ENCODE data around the gene MAPK11.
"Not testable (repeated sequence)": the region's sequence is repeated elsewhere in the genome, so short reads cannot be mapped to it uniquely, and the experiment has no call there.

MAPK11 gene

DNA sequence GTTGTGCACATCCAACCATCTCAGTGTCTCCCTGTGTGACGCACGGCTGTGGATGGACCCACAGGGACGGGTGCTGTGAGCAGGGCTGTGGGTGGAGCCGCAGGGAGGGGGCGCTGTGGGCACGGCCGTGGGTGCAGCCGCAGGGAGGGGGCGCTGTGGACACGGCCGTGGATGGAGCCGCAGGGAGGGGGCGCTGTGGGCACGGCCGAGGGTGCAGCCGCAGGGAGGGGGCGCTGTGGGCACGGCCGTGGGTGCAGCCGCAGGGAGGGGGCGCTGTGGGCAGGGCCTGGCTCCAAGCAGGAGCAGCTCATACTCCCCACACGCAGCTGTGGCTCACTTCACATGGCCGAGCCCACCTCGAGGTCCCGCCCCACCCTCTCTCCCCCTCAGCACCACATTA, 6.0 kb upstream of the MAPK11 start:
- no peak for DNase-seq (ENCODE audit: low read depth in 2 of 2)

- no peak for DNase-seq (ENCODE audit: low read depth in 2 of 2)
These were observed 5.2 kb upstream of the MAPK11 start for GRCh38 chr22:50275181-50276055.

- no peak for DNase-seq (ENCODE audit: low read depth in 2 of 2)
These were observed 4.6 kb upstream of the MAPK11 start for GRCh38 chr22:50274771-50275170.

DNA sequence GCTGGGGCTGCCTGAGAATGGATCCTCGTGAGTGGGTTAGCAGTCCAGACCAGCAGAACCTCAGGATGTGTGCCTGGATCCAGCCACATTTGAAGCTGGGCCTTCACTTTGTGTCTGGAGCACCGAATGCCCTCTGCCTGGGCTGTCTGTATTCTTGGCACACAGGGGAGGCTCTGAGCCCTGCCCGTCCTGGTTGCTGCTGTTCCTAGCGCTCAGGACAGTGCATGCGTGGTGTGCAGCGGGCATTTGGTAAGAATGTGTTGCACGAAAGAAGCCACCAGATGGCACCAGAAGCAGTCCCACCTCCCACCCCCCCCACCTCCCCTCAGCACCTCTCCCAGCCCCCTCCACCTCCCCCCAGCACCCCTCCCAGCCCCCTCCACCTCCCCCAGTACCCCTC, 4.1 kb upstream of the MAPK11 start:
- no peak for DNase-seq (ENCODE audit: low read depth in 2 of 2)

DNA sequence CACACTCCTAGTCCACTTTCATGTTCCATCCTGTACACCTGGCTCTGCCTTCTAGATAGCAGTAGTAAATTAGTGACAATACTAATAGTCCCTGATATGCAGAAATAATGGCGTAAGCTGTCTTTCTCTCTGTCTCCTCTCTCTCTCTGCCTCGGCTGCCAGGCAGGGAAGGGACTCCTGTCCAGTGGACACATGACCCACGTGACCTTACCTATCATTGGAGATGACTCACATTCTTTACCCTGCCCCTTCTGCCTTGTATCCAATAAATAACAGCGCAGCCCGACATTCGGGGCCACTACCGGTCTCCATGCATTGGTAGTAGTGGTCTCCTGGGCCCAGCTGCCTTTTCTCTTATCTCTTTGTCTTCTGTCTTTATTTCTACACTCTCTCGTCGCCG, 3.6 kb upstream of the MAPK11 start:
- DNase-seq (ENCODE audit: low read depth in 2 of 2) = not testable (repeated sequence)

DNA sequence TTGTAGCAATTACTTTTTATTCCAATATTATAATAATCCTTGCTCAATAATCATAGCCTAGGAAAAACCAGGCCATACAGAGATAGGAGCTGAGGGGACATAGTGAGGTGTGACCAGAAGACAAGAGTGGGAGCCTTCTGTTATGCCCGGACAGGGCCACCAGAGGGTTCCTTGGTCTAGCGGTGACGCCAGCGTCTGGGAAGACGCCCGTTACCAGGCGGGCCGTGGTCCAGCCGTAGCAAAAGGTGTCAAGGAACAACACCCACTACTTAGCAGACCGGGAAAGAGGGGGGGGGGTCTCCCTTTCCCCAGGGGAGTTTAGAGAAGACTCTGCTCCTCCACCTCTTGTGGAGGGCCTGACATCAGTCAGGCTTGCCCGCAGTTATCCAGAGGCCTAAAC, 3.2 kb upstream of the MAPK11 start:
- not testable (repeated sequence) for DNase-seq (ENCODE audit: low read depth in 2 of 2)

GRCh38 chr22:50272044-50272802, 2.0 kb upstream of the MAPK11 start:
- no peak for DNase-seq (ENCODE audit: low read depth in 2 of 2)

- no peak for DNase-seq (ENCODE audit: low read depth in 2 of 2)
These were observed 1.4 kb upstream of the MAPK11 start for GRCh38 chr22:50271519-50271970.

GRCh38 chr22:50270666-50271394, 650 bp upstream of the MAPK11 start:
- DNase-seq (ENCODE audit: low read depth in 2 of 2) = peak in 1 of 2 donors; percentile 29

- no peak for DNase-seq (ENCODE audit: low read depth in 2 of 2)
These were observed 609 bp downstream of the MAPK11 start for GRCh38 chr22:50269573-50269969.

DNA sequence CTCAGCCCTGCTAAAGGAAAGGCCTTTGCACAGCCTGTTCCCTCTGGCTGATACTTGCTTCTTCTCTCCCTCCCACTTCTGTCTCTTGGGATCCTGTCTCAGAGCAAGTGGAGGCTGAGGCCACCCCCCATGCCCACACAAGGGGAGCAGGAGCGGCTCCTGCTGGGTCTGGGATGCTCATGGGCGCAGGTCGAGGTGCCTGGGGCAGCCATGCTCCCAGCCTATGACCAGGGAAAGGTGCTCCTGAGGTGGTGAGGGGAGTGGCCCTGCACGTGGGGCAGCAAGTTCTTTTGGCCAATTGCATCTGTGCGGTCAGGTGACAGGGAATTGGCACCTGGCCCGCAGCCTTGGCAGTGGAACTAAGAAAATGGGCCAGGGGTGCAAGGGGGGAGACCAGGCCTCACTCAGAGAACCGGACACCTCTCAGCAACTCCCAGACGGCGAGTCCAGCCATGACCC, 1.5 kb downstream of the MAPK11 start:
- no peak for DNase-seq (ENCODE audit: low read depth in 2 of 2)

DNA sequence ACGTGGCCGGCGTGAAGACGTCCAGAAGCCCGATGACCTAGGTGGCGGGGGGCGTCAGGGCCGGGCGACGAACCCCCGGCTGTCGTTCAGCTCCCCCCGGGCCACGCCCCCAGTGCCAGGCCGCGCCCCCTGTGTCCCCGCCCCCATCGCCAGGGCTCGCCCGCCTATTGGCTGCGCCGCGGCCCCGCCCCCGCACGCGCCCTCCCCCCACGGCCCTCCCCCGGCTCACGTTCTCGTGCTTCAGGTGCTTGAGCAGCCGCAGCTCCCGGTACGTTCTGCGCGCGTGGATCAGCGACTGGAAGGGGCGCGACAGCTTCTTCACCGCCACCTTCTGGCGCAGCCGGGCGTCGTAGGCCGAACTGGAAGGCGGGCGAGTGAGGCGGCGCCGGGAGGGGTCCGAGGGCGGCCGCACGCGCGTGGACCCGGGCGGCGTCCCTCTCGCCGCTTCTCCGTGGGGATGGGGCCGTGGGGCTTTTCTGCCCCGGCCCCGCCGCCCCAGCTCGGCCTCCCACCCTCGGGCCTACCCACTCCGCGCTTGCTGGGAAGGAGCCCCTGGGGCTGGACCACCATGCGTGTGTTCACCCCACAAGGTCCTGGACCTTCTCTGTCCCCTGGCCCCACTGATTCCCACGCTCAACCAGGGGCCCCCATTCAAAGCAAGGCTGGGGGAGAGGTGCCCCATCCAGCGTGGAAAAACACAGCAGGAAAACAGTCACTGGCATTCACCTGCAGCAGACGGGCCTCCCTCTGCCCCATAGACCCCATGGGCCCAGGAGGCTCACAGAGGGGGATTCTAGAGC, 2.4 kb downstream of the MAPK11 start:
- DNase-seq (ENCODE audit: low read depth in 2 of 2) = no peak

DNA sequence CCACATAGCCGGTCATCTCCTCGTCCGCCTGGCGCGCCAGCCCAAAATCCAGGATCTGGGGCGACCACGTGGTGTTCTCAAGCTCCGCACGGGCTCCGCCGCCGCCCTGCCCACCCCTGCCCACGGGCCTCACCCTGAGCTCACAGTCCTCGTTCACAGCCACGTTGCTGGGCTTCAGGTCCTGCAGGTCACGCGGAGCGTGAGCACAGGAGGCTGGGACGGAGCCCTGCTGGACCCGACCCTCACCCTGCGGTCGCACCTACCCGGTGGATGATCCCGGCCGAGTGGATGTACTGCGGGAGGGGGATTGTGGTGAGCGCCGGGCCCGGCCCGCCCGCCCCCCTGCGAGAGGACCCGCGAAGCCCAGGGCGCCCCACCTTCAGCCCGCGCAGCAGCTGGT, 3.2 kb downstream of the MAPK11 start:
- DNase-seq (ENCODE audit: low read depth in 2 of 2) = no peak

DNA sequence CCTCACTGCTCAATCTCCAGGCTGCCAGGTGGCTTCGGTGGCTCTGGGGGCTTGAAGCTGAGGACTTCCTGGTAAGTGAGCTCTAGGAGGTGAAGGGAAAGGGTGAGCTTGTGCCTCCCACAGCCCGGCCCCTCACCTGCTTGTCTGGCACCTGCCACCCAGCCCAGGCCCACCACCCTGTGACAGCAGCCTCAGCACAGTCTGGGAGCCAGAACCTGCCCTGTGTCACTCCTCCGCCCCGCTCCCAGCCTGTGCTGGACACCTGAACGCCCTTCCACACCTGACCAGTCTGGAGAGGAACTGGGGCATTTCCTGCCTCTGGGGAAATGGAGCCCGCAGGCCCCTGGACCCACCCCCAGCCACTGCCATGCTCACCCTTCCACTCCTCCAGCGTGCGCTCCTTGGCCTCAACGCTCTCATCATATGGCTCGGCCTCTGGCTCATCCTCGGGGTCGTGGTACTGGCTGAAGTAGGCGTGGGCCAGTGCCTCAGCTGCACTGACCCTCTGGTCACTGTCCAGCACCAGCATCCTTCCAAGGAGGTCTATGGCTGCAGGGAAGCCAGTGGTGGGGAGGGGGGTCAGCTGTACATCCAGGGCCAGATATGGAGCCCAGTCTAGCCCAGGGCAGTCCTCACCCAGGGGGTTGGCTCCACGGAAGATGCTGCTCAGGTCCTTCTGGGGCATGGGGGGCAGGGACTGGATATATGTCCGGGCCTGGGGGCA, 5.1 kb downstream of the MAPK11 start:
- DNase-seq (ENCODE audit: low read depth in 2 of 2) = no peak

GRCh38 chr22:50264104-50264745, 6.0 kb downstream of the MAPK11 start:
- DNase-seq (ENCODE audit: low read depth in 2 of 2) = no peak

DNA sequence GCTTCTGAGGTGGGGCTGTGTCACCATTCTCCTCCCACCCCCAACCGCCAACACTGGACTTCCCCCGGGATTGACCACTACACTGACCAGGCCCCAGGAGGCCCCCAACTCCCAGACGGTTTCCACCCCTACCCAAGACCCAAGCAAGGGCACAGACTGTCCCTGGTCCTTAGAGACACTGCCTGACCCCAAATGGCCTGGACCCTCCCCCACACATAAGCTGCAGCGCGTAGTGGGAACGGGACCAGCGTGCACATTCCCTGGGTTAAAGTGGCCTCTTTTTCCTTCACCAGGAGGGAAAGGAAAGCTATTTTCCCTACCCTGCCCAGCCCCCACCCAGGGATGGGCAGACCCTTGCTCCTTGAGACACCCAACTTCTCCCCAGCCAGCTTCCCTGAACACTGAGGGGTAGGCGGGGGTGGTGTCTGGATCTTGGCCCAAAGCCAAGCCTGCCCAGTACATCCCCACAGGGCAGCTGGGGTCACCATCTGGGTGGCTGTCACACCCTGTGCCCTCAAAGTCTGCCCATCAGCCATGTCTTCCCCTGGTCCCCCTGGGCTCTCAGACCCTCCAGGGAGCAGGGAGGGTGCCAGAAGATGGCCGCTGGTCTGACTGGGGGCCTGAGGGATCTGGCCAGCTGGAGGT, 7.1 kb downstream of the MAPK11 start:
- DNase-seq (ENCODE audit: low read depth in 2 of 2) = no peak

- no peak for DNase-seq (ENCODE audit: low read depth in 2 of 2)
These were observed 7.7 kb downstream of the MAPK11 start for GRCh38 chr22:50262460-50262911.

DNA sequence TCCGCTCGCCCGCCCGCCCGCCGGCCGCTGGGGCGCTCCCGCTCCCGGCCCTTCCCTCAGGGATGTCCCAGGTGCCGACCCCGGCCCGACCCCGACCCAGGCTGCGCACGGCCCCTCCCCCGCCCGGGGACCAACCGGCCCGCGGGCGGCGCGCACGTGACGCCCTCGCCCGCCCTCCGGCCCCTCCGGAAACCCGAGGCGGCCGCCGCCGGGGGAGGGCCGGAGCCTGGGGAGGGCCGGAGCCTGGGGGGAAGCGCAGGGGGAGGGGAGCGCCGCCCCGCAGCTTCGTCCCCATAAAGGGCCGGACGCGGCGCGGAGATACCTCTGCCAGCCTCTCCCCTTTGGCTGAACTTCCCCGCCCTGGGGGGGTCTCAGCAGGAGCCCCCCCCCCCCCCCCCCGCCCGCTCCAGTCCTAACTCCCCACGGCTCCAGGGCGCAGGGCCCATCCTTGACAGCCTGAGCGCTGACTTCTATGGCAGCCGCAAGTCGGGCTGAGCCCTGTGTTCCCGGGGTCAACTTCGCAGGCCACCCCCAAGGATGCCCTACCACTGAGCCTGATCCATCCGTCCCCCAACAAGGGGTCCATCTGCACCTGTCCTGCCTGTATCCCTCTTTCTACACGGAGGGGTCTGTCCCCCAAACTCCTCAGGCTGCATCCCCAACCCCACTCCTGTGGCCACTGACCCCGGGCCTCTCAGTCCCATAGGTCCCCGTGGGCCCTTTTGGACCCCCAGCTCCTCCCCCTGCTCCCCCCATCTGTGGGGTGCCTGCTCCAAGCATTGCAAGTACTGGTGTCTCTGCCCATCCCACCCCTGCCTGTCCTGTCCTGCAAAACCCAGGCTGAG, 8.3 kb downstream of the MAPK11 start, which contains the start of gene MAPK12:
Gene MAPK12, minus strand, starts transcription at position 69 of the 845 bp plus-strand sequence. CDS start 174 bp downstream, outside the sequence.
- no peak for DNase-seq (ENCODE audit: low read depth in 2 of 2)
